ENCODE data around the gene SYNGR3.
"Not testable (repeated sequence)": the region's sequence is repeated elsewhere in the genome, so short reads cannot be mapped to it uniquely, and the experiment has no call there.

GRCh38 chr16:2011726-2012125, 22.0 kb downstream of the SYNGR3 start:
- not testable (repeated sequence) for TF ChIP-seq CTCF (IDR thresholded peaks at IDR 0.05; ENCODE audit: insufficient read depth, low read length, poor library complexity, severe bottlenecking); EZH2phosphoT487 (conservative IDR thresholded peaks at IDR 0.05; ENCODE audit: low read length)

Data from SU-DHL-6 (cell line).